DOHH2 (cell line): ENCODE results near the gene TMCC1.

Experiments
- H3F3A ChIP-seq: fragments of 200-600 bp; sonication (generic), shearing (Covaris generic); 2 replicates; pipeline ENCODE4 v1.6.0; 2016; ENCODE audit warnings: antibody characterized with exemption, mild to moderate bottlenecking; ENCODE audit not compliant: control insufficient read depth, insufficient read depth
- H3K27ac ChIP-seq: fragments of 200-600 bp; sonication (generic); 2 replicates; pipeline ENCODE4 v1.5.1; 2014; ENCODE audit warnings: low read depth, mild to moderate bottlenecking, low read length, moderate library complexity
- H3K27me3 ChIP-seq: fragments of 200-600 bp; sonication (generic); 2 replicates; pipeline ENCODE4 v1.6.1; 2014; ENCODE audit warnings: mild to moderate bottlenecking, low read length, mixed read lengths; ENCODE audit not compliant: control insufficient read depth
- H3K36me3 ChIP-seq: fragments of 200-600 bp; sonication (generic); 2 replicates; pipeline ENCODE4 v1.6.1; 2014; ENCODE audit warnings: mild to moderate bottlenecking, low read length, moderate library complexity, mixed read lengths; ENCODE audit not compliant: control insufficient read depth
- H3K4me1 ChIP-seq: fragments of 200-600 bp; sonication (generic); 2 replicates; pipeline ENCODE4 v1.6.1; 2014; ENCODE audit warnings: mild to moderate bottlenecking, low read length, mixed read lengths; ENCODE audit not compliant: control insufficient read depth
- H3K4me2 ChIP-seq: fragments of 200-600 bp; sonication (generic); 2 replicates; pipeline ENCODE4 v1.6.0; 2014; ENCODE audit warnings: mild to moderate bottlenecking, low read length, moderate library complexity
- H3K4me3 ChIP-seq: fragments of 200-600 bp; sonication (generic); 2 replicates; pipeline ENCODE4 v1.5.1; 2014; ENCODE audit warnings: mild to moderate bottlenecking, low read length, mixed read lengths
- H3K79me2 ChIP-seq: fragments of 200-600 bp; sonication (generic); 2 replicates; pipeline ENCODE4 v1.6.1; 2014; ENCODE audit warnings: mild to moderate bottlenecking, low read length, mixed read lengths; ENCODE audit not compliant: control insufficient read depth
- H3K9me2 ChIP-seq: fragments of 200-600 bp; sonication (generic); replicated peaks from 2 replicates; pipeline ENCODE4 v1.6.1; 2014; ENCODE audit warnings: mild to moderate bottlenecking, low read length, mixed read lengths; ENCODE audit not compliant: control insufficient read depth
- H3K9me3 ChIP-seq: fragments of 200-600 bp; sonication (generic); 2 replicates; pipeline ENCODE4 v1.6.1; 2014; ENCODE audit warnings: antibody characterized with exemption, low read length, mixed read lengths; ENCODE audit not compliant: control insufficient read depth, insufficient read depth
- H4K20me1 ChIP-seq: fragments of 200-600 bp; sonication (generic); 2 replicates; pipeline ENCODE4 v1.6.0; 2014; ENCODE audit warnings: low read depth, mild to moderate bottlenecking, antibody characterized with exemption, low read length, moderate library complexity; ENCODE audit not compliant: control insufficient read depth, insufficient read depth
- CTCF ChIP-seq: fragments of 200-600 bp; sonication (generic); IDR thresholded peaks from one replicate; pipeline ENCODE4 v1.5.1; 2014; ENCODE audit warnings: antibody characterized with exemption, mild to moderate bottlenecking, low read depth, low read length; ENCODE audit not compliant: poor library complexity, severe bottlenecking
- EZH2phosphoT487 ChIP-seq: fragments of 200-600 bp; sonication (generic); IDR thresholded peaks from 2 replicates; pipeline ENCODE4 v1.6.1; 2017; ENCODE audit warnings: borderline replicate concordance, mild to moderate bottlenecking, antibody characterized with exemption, low read length, moderate library complexity, mixed read lengths

TMCC1 gene

GRCh38 chr3:129687586-129688125 is 205.9 kb downstream of the TMCC1 start:
- no peaks in the 10 kb centered on the region for H4K20me1 ChIP-seq
- H3K4me2 ChIP-seq = no peak overlapping the region
- peaks cover 4% of the 10 kb centered on the region; the same call in 1 of the 2 replicates for H3F3A ChIP-seq
- TF ChIP-seq EZH2phosphoT487 (no peak), CTCF (no peak)
- no peaks in the 10 kb centered on the region for H3K36me3 ChIP-seq
- H3K27ac ChIP-seq = no peak overlapping the region
- H3K4me3 ChIP-seq = no peak overlapping the region
- H3K27me3 ChIP-seq = no peaks in the 10 kb centered on the region
- no peaks in the 10 kb centered on the region for H3K9me3 ChIP-seq
- peaks cover 3% of the 10 kb centered on the region; the same call in 1 of the 2 replicates for H3K4me1 ChIP-seq
- no peaks in the 10 kb centered on the region for H3K9me2 ChIP-seq
- H3K79me2 ChIP-seq = no peaks in the 10 kb centered on the region

- Histone ChIP-seq H3K79me2 (no peaks in the 10 kb centered on the region), H3F3A (peaks cover 3% of the 10 kb centered on the region; the same call in 1 of the 2 replicates), H3K4me1 (peaks cover 3% of the 10 kb centered on the region; the same call in 1 of the 2 replicates), H3K9me3 (no peaks in the 10 kb centered on the region), H3K4me3 (no peak overlapping the region), H4K20me1 (no peaks in the 10 kb centered on the region), H3K27ac (no peak overlapping the region), H3K9me2 (no peaks in the 10 kb centered on the region), H3K27me3 (no peaks in the 10 kb centered on the region), H3K4me2 (no peak overlapping the region), H3K36me3 (no peaks in the 10 kb centered on the region)
- TF ChIP-seq CTCF = no peak
- no peak for TF ChIP-seq EZH2phosphoT487
Measured at GRCh38 chr3:129686941-129687340, 206.6 kb downstream of the TMCC1 start.

- Histone ChIP-seq H3K36me3 (no peaks in the 10 kb centered on the region), H3K4me3 (no peak overlapping the region), H3K27me3 (no peaks in the 10 kb centered on the region), H3K27ac (no peak overlapping the region), H3K9me3 (no peaks in the 10 kb centered on the region), H3F3A (no peaks in the 10 kb centered on the region), H3K79me2 (no peaks in the 10 kb centered on the region), H3K4me2 (no peak overlapping the region), H3K4me1 (peaks cover 7% of the 10 kb centered on the region), H3K9me2 (no peaks in the 10 kb centered on the region), H4K20me1 (no peaks in the 10 kb centered on the region)
- TF ChIP-seq EZH2phosphoT487 (no peak), CTCF (no peak)
Measured at GRCh38 chr3:129684270-129684669, 209.2 kb downstream of the TMCC1 start.

GRCh38 chr3:129683201-129683600 is 210.3 kb downstream of the TMCC1 start:
- no peaks in the 10 kb centered on the region for H3F3A ChIP-seq

More at GRCh38 chr3:129683201-129683600, 210.3 kb downstream of the TMCC1 start:
- TF ChIP-seq EZH2phosphoT487 = no peak
- no peak for TF ChIP-seq CTCF
- H3K4me1 ChIP-seq = peaks cover 11% of the 10 kb centered on the region
- H3K9me2 ChIP-seq = no peaks in the 10 kb centered on the region
- H3K4me3 ChIP-seq = no peak overlapping the region
- H3K9me3 ChIP-seq = no peaks in the 10 kb centered on the region
- no peaks in the 10 kb centered on the region for H4K20me1 ChIP-seq
- H3K4me2 ChIP-seq = no peak overlapping the region
- H3K27me3 ChIP-seq = no peaks in the 10 kb centered on the region
- no peak overlapping the region for H3K27ac ChIP-seq
- no peaks in the 10 kb centered on the region for H3K79me2 ChIP-seq
- no peaks in the 10 kb centered on the region for H3K36me3 ChIP-seq
